GM13977 (cell line): ENCODE results near the gene HHLA2.

Source experiments
- DNase-seq: peaks from one replicate; pipeline ENCODE4 v3.0.0; 2012; ENCODE audit warnings: low spot score
- CTCF ChIP-seq: IDR thresholded peaks from 2 replicates; pipeline ENCODE4 v1.5.1; 2012; ENCODE audit warnings: mild to moderate bottlenecking, control low read depth; ENCODE audit not compliant: insufficient read depth; ENCODE audit errors: extremely low read depth, missing control alignments
- in situ Hi-C: fragments of 300-500 bp; cut with MboI; formaldehyde crosslinking; loops from one replicate; pipeline ENCODE4 v1.12.0; 2022; ENCODE audit warnings: low sequenced_read_pairs, low pct_unique_long_range_greater_than_20kb, mixed read lengths, inconsistent platforms; ENCODE audit not compliant: unreplicated experiment

HHLA2 gene

GRCh38 chr3:108305484-108306172 is 9.3 kb downstream of the HHLA2 start:
- TF ChIP-seq CTCF: peak; percentile 9
- in situ Hi-C loops: no loop called here
- DNase-seq: no peak

GRCh38 chr3:108311797-108312196 is 15.4 kb downstream of the HHLA2 start:
- in situ Hi-C loops: no loop called here
- no peak for DNase-seq
- TF ChIP-seq CTCF: no peak

GRCh38 chr3:108312656-108313055 is 16.3 kb downstream of the HHLA2 start:
- no peak for TF ChIP-seq CTCF
- in situ Hi-C loops: no loop called here
- DNase-seq: no peak

- in situ Hi-C loops: no loop called here
- DNase-seq: no peak
- no peak for TF ChIP-seq CTCF
Measured at GRCh38 chr3:108315767-108316301, 19.5 kb downstream of the HHLA2 start.

- in situ Hi-C loops: no loop called here
- DNase-seq: no peak
- no peak for TF ChIP-seq CTCF
Measured at GRCh38 chr3:108319428-108320082, 23.2 kb downstream of the HHLA2 start.

GRCh38 chr3:108320746-108321350 is 24.5 kb downstream of the HHLA2 start:
- in situ Hi-C loops: no loop called here
- no peak for DNase-seq
- no peak for TF ChIP-seq CTCF
